ENCODE results near the gene TNFAIP6.
A peak's percentile ranks its signal among the peaks of the same experiment; 100 is the strongest.

Gene TNFAIP6

DNA sequence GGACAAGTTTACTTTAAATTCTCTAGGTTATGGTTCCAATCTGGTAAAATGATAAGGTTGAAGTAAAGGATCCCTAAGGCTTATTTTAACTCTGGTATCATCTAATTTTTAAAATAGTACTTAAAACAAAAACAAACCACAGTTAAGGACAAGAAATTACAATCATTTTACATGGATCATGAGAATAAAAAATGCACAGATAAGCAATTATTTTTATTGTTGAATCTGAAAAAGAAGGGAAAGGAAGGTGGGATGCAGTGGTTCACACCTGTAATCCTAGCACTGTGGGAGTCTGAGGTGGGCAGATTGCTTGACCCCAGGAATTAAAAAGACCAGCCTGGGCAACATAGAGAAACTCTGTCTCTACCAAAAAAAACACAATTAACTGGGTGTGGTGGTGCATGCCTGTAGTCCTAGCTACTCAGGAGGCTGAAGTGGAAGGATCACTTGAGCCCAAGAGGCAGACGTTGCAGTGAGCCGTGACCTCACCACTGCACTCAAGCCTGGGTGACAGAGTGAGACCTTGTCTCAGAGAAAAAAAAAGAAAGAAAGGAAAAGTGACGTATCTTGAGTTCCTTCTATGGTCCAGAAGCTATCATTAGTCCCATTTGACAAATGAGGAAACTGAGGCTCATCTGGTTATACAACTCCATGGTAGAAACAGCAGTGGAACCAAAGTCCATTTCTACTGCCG lies 2.5 kb downstream of the TNFAIP6 start:
- no peak for DNase-seq (ENCODE audit: low read depth in 2 of 2)

DNA sequence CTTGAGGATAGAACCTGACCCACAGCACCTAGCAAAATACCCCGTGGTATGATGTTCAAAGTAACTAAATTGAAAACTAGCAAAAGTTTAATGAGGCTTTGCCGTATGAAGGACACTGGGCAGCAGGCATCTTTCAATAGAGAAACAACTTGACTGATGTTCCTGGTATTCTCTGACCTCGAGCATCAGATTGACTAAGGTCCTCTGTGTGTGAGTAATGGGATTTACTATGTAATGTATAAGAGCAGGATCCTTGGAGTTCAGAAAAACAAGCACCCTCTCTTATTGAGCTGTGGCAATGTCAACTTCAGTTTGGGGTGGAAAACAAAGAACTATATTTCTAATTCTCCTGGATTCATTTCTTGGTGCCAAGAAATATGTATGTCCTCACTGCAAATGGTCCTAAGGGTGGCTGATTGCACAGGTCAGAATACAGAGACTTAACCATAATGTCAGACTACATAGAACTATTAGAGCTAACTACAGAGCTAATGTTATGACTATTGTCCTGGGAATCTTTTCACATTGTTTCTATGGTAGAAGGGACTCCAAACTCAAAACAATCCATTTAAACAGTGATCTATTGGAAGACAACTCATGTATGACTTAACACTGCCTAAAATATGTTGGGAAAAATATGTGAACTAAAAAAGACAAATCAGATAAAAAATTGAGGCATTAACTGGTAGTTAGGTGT lies 4.4 kb downstream of the TNFAIP6 start:
- no peak for DNase-seq (ENCODE audit: low read depth in 2 of 2)

DNA sequence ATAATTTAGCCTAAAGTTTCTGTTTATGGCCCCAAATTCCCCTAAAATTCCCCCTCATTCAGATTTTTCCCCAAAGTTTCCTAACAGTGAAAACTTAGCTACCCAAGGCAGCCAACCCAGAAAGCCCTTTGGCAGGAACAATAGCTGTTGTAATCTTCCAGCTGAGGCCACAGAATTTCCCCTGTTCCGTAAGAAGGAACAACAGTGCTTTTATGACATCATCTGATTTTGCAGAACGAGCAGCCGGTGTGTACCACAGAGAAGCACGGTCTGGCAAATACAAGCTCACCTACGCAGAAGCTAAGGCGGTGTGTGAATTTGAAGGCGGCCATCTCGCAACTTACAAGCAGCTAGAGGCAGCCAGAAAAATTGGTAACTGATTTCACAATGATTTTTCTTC lies 6.3 kb downstream of the TNFAIP6 start:
- no peak for DNase-seq (ENCODE audit: low read depth in 2 of 2)

DNA sequence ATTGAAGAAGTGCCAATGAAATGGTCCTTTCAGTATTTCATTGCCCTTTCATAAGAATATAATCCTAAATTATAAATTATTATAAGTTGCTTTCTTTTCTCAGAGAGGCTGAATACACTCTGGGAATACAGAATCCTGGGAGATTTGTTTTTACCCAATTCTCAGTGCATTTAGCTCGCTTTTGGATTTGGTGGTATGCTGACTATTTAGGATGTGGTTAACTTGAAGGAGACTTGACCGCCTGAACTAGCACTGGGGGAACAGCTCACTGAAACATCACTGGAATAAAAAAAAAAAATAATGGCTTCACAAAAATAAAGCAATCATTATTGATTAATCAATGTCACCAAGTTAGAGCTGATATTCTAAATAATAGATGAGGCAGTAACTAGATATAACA lies 10.2 kb downstream of the TNFAIP6 start:
- no peak for DNase-seq (ENCODE audit: low read depth in 2 of 2)

DNA sequence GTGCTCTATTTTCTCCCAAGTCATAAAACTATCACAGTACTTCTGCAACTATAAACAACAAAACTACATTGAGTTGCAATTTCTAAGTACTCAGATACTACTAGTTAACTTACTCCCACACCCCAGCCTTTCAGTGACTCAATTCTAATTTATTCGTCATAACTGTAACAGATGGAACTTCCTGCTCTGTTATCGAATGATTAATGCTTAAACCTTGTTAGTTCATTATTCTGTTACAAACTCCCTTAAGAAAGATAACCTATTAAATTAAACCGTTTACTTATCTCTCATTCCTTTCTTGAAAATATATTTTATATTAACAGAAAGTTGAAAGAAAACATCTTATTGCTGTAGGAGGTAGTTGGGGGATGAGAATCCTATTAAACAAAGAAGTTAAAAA lies 17.0 kb downstream of the TNFAIP6 start:
- no peak for DNase-seq (ENCODE audit: low read depth in 2 of 2)

DNA sequence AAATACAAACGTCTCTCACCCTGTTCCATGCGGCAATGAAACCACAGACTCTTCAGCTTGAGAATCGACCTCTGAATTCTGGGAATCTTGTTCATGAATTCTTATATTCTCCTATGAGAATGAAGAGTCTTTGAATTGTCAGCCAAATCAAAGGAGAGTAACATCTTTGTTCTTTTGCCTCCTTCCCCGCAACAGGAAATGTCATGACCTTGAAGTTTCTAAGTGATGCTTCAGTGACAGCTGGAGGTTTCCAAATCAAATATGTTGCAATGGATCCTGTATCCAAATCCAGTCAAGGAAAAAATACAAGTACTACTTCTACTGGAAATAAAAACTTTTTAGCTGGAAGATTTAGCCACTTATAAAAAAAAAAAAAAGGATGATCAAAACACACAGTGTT lies 21.8 kb downstream of the TNFAIP6 start:
- no peak for DNase-seq (ENCODE audit: low read depth in 2 of 2)

DNA sequence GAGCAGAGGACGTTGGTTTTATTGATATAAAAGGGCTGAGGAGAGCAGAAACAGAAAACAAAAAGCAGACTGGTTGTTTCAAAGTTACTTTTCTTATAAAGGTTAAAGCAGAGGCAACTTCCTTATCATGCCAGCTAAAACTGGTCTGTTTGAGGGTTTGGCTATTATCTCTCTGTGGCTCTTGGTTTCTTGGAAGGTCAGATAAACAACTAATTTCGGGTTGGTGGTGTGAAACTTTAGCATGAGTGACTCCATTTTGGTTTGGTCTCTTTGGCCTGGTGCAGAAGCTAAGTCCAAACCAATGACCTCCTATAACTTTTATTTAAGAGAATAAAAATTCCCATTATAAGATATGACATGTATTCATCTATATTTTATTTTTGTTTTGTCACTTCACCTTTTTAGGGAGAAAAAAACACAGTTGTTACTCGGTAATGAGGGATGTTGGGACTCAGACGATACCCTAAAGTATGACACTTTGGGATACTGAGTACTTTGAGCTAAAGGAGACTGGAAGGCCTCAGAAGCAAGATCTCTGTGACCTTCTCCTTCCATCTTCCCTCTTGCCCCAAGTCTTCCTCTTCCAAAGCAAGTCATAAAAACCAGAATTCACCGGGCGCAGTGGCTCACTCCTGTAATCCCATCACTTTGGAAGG lies 23.3 kb downstream of the TNFAIP6 start:
- no peak for DNase-seq (ENCODE audit: low read depth in 2 of 2)

DNA sequence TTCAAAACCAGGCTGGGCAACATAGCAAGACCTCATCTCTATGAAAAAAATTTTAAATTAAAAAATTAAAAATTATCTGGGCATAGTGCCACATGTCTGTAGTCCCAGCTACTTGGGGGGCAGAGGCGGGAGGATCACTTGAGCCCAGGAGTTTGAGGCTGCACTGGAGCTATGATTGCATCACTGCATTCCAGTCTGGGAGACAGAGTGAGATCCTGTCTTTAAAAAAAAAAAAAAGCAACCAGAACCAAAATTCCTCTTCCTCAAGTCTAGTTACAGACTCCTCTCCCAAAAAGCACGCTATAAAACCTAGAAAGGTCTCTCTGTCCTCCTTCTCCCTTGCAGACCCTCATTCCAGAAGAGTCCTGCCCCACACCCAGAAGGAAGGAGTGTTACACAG lies 23.9 kb downstream of the TNFAIP6 start:
- no peak for DNase-seq (ENCODE audit: low read depth in 2 of 2)

DNA sequence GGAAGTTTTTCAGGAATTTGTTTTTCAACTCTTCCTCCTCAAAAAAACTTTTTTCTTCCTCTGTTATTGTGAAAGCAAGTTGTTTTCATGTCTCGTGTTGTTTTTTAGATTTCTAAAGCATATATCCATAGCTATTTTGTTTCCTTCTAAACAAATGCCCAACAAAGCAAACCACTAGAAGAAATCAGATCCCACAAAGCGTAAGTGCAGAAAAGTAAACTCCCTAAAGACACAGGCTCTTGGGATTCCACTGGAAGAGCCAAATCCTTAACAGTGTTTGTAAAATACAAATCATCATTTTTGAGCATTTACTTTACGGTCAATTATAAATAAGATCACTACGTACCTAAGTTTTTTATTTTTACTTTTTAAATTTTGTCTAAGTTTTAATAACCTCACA lies 30.6 kb downstream of the TNFAIP6 start:
- DNase-seq (ENCODE audit: low read depth in 2 of 2), result no peak

DNA sequence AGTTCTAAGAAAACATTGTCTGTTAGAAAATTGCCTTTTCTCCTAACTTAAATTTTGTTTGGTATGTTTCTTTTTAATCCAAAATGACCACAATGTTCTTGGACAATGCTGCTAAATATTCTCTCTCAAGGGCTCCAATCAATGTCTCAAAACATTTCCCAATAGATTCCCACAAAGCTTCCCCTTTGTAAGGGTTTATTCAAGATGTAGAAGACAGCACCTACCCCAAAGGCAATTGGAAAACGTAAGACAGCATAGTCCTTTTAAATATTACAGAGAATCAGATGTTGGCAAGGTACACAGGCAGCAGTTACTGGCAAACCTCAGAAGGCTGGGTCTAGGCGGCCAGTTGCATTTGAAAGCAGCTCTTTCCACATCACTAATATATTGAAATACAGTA lies 34.0 kb downstream of the TNFAIP6 start:
- no peak for DNase-seq (ENCODE audit: low read depth in 2 of 2)

DNA sequence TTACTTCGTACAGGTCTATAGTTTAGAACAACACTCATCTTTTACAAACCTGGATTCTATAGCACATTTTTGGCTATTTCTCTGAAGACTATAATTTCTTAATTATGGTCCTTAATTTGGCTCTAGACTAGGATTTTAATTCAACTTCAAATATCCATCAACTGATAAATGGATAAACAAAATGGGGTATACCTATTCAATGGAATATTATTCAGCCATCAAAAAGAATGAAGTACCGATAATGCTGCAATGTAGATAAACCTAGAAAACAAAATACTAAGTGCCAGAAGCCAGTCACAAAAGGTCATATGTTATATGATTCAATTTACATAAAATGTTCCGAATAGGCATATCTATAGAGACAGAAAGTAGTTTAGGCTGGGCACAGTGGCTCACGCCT lies 37.1 kb downstream of the TNFAIP6 start:
- DNase-seq (ENCODE audit: low read depth in 2 of 2), result no peak

DNA sequence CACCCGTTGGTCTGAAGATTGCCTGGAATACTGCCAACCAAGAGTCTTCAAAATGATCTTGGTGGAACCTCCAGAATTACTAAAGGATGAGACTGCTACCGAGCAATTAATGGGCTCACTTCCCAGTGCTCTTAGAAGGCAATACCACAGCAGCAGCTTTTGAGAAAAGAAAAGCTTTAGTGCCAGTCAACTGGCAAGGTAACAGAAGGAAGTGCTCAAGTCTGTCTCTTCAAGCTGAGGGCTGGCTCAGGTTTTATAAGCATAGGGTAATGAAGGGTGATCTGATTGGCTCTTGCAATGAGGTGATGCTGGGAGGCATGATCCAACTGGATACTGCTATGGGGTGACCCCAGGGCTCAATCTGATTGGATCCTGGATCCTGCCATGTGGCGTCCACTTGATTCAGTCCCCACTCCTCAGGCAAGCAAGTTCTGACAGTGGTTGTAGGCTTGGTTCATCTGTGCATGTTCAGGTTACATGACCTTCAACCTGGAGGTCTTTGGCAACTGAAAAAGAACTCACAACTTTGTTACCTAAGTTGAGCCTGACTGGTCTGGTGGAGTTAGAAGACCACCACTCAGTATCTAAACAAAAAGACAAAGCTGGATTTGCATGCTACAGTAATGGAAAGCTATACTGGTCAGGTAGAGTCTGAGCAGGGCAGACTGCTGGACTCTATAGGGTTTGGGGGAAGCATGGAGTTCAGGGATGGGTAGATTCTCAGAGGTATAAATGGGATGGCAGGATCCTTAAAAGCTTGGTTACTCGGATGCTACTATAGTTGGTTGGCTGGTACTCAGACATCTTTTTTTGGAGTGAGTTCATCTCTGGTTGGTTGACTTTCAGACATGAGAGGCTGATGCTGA lies 38.4 kb downstream of the TNFAIP6 start:
- no peak for DNase-seq (ENCODE audit: low read depth in 2 of 2)

DNA sequence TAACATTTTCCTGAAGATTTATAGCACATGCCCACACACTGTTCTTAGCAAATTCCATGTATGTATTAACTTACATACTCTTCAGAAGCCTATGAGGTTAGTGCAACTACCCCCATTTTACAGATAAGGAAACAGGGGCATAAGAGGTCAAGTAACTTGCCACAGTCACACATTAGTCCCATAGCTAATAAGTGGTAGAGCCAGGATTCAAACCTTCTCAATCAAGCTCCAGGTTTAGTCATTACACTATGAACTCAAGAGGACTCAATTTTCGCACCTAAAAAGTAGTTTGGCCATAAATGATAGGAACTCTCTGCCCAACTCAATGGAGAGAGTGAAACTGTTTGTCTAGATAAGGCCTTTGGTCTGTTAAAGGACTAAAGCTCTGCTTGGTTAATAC lies 42.6 kb downstream of the TNFAIP6 start:
- no peak for DNase-seq (ENCODE audit: low read depth in 2 of 2)

DNA sequence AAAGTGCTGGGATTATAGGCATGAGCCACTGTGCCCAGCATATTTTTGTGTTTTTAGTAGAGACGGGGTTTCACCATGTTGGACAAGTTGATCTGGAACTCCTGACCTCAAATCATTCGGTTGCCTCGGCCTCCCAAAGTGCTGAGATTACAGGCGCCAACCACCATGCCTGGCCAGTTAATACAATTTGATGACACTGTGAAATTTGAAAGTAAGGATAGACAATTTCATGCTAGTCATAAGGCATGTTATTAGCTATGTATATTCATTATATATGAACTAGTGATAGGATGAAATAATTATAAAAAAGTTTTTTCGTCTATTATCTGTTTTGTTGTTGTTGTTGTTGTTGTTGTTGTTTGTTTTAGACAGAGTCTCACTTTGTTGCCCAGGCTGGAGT lies 43.8 kb downstream of the TNFAIP6 start:
- no peak for DNase-seq (ENCODE audit: low read depth in 2 of 2)

DNA sequence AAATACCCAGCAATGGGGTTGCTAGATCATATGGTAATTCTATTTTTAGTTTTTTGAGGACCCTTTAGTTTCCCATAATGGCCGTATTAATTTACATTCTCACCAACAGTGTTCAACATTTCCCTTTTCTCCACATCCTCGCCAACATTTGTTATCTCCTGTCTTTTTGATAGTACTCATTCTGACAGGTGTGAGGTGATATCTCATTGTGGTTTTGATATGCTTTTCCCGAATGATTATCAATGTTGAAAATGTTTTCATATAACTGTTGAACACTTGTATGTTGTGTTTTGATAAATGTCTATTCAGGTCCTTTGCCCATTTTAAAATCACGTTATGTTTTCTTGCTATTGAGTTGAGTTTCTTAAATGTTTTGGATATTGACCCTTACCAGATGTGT lies 46.5 kb downstream of the TNFAIP6 start:
- no peak for DNase-seq (ENCODE audit: low read depth in 2 of 2)

DNA sequence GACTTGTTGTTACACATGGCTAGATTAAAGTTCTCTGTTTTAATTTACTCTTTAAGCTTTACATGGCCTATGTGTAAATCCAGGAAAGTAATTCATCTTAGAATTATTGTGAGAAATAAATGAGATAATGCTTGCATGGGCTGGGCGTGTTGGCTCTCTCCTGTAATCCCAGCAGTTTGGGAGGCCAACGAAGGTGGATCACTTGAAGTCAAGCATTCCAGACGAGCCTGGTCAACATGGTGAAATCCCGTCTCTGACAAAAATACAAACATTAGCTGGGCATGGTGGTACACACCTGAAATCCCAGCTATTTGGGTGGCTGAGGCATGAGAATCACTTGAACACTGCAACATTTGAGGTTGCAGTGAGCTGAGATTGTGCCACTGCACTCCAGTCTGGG lies 48.0 kb downstream of the TNFAIP6 start:
- DNase-seq (ENCODE audit: low read depth in 2 of 2), result no peak

DNA sequence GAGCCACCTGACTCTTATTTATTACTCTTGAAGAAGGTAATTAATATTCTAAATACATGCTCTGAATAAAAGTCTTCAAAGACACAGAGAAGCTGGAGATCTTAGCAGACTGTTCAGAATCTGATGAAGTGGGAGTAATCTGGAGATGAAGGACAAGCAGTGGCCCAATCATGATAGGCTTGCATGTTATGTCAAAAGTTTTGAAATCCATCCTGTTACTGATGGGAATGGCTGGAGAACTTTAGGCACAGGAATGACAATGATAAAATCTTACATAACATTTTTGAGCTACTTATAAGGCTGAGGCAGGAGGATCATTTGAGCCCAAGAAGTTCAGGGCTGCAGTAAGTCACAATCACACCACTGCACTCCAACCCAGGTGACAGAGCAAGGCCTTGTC lies 49.9 kb downstream of the TNFAIP6 start:
- DNase-seq (ENCODE audit: low read depth in 2 of 2), result no peak

DNA sequence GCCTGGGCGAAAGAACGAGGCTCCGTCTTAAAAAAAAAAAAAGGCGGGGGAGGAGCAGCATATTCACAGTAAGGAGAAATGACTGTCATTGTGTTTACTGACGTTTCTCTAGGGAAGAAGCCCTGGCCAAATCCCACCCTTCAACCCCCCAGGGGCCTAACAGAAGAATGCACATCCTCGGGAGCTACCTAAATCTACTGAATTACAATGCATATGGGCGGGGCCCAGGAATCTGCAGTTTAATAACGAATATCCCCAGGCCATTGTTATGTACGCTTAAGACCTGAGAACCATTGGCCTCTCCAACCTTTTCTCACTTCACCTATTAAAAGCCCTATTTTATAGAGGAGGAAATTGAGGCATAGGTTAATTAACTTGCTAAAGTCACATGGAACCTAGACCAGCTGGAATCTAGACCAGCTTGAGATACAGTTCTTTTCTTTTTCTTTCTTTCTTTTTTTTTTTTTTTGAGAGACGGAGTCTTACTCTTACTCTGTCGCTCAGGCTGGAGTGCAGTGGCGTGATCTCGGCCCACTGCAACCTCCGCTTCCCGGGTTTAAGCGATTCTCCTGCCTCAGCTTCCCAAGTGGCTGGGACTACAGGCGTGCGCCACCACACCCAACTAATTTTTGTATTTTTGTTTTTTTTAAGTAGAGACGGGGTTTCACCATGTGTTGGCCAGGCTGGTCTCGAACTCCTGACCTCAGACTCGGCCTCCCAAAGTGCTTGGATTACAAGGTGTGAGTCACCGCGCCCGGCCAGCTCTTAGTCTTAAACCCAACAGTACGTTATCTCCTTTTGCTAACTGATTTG lies 51.6 kb downstream of the TNFAIP6 start:
- DNase-seq (ENCODE audit: low read depth in 2 of 2), result no peak

DNA sequence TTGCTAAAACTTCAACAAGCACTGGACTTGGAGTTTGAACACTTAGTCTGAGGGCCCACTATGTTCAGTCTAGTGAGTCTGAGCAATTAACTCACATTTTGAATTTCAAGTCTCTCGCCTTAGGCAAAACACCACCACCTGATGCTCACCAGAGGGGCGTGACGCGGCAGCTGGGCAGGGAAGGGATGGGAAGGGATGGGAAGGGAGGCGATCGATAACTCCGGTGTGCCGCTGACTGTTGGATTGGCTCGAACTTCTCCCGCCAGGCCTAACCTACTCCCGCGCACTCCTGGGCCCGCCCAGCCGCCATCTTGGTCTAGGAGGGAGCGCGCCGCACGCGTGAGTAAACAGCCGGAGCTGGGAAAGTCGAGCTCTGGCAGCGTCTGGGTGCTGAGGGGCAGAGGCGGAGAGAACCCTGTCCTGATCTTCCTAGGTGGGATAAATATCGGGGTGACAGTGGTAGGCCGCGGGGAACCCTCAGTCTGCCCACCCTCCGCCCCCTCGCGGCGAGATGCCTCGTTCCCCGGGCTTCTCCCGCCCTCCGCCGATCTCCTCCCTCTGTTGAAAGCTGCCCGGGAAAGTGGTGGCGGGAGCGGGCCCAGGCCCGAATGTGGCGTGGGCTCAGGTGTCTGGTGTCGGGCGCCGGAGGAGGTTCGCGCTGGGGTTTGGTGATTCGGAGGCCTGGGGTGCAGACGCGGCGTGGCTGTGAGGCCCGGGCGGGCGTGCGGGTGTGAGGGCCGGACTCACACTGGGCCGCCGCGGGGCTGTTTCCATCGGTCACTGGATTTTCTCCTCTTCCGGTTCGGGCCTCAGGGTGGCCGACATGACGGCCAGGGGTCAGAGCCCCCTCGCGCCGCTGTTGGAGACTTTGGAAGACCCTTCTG lies 52.5 kb downstream of the TNFAIP6 start, which contains the start of gene RIF1:
RIF1 (plus strand) TSS at position 302 of the 884 bp plus-strand sequence; CDS start at position 824, 522 bp downstream.
- peak; percentile 74 to 77 for DNase-seq (ENCODE audit: low read depth in 2 of 2)

DNA sequence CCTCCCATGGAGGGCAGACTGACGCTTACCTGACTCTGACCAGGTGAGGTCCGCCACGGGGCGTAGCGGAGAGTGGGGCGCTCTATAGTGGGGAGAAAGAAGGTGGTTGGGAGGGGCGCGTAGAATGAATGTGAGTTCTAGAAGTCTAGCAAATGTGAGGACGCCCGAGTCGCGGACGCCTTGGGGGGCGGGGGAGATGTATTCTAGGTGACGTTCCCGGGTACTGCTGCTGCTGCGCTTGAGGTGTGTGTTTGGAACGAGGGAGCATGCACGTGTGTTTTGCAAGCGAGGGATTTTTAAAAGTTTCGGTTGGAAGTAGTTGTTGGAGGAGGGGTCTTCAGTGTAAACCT lies 53.1 kb downstream of the TNFAIP6 start:
- DNase-seq (ENCODE audit: low read depth in 2 of 2), result peak; percentile 17 to 25
